NB4 (cell line): ENCODE results near the gene NAXE.

Source experiments
- CTCF ChIP-seq: IDR thresholded peaks from one replicate; pipeline ENCODE4 v1.5.1; 2012; ENCODE audit warnings: low read depth, low read length
- MAX ChIP-seq: IDR thresholded peaks from 2 replicates; pipeline ENCODE4 v1.6.1; 2011; ENCODE audit warnings: low read depth, low read length
- POLR2A ChIP-seq: IDR thresholded peaks from 2 replicates; pipeline ENCODE4 v1.6.1; 2011; ENCODE audit warnings: mild to moderate bottlenecking; ENCODE audit not compliant: insufficient read length; ENCODE audit errors: extremely low read depth

- TF ChIP-seq CTCF (no peak), POLR2A (no peak), MAX (no peak)
Measured at GRCh38 chr1:156566436-156566835, 25.1 kb upstream of the NAXE start.
